Urothelium cell line (cell line): Measurements from ENCODE around the gene CCSAP.
"Not testable (repeated sequence)": the region's sequence is repeated elsewhere in the genome, so short reads cannot be mapped to it uniquely, and the experiment has no call there.

Experiments
- DNase-seq: peaks from one replicate; pipeline ENCODE4 v3.0.0; 2011; ENCODE audit warnings: low spot score, mixed read lengths
- FAIRE-seq: peaks from 2 replicates; lab custom pipeline; 2011; peaks lifted over from hg19 to GRCh38; lab: Jason Lieb, UNC

Gene CCSAP, protein sequence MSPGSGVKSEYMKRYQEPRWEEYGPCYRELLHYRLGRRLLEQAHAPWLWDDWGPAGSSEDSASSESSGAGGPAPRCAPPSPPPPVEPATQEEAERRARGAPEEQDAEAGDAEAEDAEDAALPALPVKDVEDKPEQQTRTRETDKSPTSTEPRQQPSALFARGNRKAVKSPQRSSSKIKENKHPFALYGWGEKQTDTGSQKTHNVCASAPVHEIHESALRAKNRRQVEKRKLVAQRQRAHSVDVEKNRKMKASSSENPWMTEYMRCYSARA

DNA sequence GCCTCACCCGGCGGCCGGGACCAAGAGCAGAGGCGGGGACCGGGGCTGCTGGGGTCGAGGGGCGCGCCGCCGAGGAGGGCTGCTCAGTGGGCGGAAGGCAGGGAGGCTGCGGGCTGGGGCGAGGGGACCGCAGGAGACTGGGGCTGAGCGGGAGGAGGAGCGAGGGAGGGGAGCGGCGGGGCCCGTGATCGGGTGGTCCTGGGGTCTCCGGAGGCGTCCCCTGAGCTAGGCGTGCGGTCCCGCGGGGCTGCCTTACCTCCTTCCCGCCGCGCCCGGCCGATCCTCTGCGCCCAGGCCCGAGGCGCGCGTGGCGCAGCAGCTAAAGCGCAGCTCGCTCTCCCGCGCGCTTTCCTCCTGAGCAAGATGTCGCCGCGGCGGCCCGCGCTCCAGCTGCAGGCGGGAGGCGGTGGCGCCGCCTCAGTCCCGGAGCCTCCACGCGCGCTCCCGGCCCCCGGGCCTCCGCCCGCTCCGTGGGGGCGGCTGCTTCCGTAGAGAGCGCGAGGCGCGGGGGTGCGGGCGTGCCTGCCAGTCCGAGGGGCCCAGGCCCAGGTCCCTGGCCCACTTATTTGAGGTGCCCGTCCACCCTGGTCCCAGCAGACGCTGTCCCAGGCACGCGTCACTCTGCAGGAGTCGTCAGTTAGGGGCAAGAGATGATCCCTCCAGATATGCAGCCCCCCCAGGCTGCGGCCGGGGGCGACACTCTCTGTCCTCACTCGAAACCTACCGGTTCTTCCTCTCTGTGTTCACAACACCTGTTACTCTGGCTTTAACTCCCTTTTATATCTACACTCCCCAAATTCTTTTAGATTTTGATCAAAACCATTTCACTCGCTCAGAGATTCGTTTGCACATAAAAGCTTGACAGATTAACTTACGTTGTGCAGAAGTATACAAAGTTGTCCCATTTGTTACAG, at the start of gene CCSAP:
Gene CCSAP, minus strand, starts transcription at position 392 of the 914 bp plus-strand sequence. CDS start 582 bp downstream, outside the sequence.
- DNase-seq = peak; percentile 66
- FAIRE-seq = no peak

DNA sequence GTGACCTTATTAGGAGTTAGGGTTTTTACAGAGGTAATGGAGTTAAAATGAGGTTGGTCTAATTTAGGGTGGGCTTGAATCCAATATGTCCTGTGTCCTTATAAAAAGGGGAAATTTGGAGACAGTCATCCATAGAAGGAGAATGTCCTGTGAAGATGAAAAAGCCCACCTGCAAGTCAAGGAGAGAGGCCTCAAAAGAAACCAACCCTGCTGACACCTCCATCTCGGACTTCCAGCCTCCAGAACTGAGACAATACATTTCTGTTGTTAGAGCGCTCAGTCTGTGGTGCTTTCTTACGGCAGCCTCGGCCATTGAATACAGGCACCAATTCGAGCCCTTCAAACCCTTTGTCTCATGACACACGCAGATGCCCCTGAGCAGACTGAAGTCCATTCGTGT, 47.3 kb upstream of the CCSAP start:
- DNase-seq (no peak), FAIRE-seq (no peak)

DNA sequence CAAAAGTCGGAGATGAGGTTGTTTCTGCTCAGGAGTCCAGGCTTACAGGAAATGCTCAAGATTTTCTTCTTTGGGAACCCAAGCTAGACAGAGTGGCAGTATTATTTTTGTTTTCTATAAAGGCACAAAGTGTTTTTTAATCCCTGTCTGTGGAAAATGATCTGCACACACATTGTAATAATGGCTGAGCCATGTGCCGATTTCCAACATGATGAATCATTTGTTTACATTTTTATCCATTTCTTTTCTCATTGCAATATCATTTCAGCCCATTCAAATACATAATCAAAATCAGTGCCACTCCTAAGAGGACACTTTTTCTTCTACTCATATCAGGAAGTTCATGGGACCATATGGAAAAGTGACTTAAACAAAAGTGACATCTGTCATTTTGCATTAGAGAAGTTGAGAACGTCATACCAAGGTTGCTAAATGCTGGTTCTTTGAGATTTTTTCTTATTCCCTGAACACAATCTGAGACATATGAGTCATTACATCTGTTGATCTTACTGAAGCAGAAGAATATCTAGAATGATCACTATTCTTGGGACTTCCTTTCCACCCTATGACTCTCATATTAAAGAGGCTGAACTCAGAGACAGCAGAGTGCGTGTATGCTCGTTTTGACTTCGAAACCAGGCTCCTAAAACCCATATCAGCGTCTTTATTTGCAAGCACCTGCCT, 46.2 kb upstream of the CCSAP start:
- DNase-seq (no peak), FAIRE-seq (no peak)

DNA sequence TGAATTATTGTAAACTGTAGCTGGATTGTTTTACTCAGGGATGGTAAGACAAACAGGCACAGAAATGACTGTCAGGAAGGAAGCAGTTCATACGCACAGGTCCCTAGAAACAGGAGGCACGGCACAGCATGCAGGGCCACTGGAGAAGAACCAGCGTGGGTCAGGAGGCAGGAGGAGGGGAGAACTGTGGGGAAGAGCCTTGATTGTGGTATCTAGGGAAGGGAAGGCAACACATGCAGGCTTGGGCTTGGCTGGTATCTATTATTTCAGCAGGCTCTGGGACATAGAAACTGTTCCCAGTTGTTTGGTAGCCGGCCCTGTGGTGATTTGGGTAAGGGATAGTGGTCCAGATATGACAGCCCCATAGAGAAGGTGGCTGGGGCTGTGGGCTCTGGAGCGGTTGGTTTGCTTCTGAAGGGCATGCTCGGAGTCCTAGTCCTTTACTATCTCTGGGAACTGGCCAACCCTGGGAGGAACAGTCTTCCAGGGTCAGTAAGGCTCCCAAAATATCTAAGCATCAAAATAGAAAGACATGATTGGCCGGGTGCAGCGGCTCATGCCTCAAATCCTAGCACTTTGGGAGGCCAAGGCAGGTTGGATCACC, 43.1 kb upstream of the CCSAP start:
- DNase-seq (no peak), FAIRE-seq (no peak)

DNA sequence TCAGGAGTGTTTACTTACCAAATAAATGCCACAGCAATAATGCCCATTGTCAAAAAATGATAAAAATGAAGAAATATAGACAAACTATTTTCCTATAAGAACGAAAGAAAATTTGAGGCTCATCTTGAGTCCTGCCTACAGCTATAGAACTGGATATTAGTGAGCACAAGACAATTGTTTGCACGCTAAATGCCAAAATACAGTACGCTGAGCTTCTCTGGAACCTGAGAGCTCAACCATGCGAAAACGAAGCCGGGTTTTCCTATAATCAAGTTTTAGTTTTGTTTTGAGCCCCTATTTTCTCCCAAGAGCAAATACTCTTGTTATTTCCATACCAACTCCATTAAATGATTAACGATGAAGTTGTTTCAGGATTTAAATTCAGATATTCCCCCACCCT, 42.0 kb upstream of the CCSAP start:
- DNase-seq = no peak
- FAIRE-seq = no peak

DNA sequence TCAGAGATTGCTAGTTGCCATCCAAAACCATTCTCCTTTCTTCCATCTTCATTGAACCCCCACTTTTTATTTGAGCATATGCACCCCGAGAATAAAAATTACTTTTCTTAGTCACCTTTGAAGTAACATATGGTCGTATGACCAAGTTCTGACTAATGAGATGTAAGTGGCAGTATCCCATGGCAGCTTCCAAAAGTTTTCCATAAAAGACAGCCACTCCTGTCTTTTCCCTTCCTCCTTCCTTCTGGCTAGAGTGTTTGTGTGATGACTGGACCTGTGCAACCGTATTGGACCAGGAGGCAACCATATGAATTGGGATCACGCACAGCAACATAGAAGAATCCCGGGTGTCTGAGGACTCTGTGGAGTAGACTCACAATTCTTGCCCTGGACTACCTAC, 41.1 kb upstream of the CCSAP start:
- DNase-seq (no peak), FAIRE-seq (no peak)

DNA sequence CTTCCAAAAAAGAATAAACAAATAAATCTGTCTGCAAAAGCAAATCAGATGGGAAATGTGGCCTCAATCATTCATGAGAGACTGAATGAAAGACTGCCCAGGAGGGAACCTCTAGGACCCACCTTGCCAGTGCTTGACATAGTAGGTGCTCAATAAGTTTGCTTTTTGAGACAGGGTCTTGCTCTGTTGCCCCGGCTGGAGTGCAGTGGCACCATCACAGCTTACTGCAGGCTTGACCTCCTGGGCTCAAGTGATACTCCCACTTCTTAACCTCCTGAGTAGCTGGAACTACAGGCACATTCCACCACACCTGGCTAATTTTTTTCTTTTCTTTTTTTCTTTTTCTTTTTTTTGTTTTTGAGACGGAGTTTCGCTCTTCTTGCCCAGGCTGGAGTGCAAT, 40.3 kb upstream of the CCSAP start:
- FAIRE-seq (no peak), DNase-seq (no peak)

DNA sequence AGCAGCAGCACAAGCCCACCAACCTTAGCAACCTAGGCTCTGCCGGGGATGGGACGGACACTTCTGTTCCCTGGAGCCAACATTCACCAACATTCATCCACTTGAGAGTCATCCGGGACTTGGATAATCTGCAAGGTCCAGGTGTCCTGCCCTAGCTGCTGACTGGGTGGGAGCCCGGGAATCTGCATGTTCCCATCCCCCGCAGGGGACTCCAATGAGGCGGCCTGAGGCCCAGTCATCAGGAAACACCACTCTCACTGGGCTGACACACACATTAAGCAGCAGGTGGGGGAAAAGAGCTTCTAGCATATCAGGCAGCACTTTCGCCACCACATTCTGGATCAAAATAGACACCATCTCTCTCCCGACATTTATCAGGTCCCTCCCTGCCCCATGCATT, 38.4 kb upstream of the CCSAP start:
- FAIRE-seq (no peak), DNase-seq (no peak)

DNA sequence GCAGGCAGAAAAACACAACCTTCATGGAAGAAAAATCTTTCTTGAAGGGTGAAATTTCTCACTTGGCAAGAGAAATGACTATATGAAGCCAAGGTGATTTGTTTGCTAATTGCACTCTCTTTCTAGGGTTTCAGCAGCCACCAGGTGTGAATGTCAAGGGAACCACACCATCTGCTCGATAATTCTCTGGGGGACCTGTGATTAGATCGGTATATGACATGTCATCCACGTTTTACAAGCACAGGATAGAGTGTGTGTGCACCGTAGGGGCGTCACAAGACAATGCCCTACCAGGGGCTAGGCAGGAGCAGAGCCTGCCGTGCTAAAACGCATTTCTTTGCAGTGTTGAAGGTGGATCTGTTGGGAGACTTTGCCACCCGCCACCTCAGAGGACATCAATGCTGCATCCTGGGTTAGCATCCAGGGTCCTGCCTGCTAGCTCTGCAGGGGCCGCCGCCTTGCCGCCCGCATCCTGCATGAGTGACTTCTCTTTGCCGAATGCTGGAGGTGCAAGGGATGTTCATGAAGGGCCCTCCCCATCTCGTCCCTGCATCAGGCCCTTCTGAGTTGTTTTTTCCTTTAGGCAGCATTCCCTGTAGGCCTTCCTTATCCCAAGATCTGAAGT, 37.8 kb upstream of the CCSAP start:
- FAIRE-seq (no peak), DNase-seq (no peak)

DNA sequence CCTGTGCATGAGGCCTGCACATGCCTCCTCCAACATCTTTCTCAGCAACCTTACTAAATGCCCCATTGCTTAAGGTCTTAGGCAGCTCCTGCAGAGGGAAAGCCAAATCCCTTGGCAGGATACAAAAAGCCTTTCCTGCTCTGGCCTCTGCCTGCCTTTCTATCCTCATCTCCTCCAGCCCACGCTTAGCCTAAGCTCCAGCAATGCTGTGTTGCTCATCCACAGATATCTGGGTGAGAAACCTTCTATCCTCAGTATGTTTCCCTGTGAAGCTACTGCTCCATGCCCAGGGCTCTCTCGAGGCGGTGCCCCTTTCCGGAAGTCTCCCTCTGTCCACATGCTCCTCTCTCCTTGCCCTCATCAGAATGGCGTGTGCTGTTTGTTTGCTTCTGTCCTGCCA, 37.0 kb upstream of the CCSAP start:
- DNase-seq (no peak), FAIRE-seq (no peak)

DNA sequence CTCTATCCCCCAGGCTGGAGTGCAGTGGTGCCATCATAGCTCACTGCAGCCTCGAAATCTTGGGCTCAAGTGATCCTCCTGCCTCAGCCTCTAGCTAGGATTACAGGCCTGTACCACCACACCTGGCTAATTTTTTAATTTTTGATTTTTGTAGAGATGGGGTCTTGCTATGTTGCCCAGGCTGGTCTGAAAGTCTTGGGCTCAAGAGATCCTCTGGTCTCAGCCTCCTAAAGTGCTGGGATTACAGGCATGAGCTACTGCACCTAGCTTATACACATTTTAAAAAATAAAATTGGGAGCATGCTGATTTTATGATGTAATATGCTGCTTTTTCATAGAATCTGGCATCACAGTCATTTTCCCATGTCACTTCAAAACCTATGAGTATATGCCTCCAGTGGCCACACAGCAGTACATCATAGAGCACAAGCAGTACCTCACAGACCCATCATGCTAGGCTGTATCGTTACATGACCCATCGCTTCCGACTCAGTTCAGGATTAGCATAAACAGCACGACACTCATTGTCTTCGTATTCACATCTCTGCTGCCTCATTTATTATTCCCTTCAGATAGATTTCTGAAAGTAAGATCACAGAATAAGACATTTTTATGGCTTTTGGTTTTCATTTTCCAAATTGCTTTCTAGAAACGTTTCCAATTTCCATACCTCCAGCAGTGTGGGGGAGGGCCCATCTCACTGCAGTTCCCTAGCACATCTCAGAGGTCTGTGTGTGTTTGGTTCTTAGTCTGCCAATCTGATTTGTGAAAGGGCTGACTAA, 35.9 kb upstream of the CCSAP start:
- DNase-seq (no peak), FAIRE-seq (peak; percentile 62)

DNA sequence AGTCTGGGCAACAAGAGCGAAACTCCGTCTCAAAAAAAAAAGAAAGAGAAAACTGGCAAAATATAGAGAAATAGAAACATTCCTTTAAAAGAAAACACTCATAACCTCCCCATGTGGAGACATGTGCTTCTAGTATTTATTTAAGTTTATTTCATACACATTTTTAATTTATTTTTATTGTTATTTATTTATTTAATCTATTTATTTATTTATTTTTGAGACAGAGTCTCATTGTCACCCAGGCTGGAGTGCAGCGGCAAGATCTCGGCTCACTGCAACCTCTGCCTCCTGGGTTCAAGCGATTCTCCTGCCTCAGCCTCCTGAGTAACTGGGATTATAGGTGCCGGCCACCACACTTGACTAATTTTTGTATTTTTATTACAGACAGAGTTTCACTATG, 35.2 kb upstream of the CCSAP start:
- not testable (repeated sequence) for FAIRE-seq, DNase-seq

DNA sequence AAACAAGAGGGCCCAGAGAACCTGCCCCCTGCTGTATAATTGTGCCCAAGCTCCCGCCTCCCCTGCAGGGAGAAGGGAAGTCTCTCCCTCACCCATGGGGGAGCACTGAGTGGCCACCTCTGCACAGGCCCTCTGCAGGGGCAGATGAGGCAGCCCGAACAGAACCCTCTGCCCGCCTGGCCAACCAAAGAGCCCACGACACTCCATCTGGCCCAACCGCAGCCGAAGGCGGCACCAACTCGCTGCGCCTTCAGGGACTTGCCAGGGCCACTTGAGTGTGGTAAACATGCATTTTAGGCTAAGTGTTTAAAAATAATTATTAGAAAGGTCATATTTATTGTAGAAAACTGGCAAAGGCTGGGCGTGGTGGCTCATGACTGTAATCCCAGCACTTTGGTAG, 34.6 kb upstream of the CCSAP start:
- FAIRE-seq (no peak), DNase-seq (no peak)

DNA sequence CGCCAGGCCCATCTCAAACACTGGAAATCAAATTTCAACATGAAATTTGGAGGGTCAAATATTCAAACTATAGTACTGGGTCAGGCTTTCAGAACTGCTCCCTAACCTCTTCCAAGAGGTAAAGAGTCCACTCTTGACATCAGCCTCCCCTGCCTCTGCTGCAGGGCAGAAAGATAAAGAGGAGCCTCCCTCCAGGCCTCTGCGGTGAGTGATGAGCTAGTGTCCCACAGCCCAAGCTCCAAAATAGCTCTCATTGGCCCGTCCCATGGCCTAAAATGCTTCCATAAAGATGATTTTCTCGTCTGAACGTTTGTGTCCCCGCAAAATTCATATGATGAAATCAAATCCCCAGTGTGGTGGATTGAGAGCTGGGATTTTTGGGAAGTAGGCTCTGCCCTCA, 33.7 kb upstream of the CCSAP start:
- FAIRE-seq (no peak), DNase-seq (no peak)

DNA sequence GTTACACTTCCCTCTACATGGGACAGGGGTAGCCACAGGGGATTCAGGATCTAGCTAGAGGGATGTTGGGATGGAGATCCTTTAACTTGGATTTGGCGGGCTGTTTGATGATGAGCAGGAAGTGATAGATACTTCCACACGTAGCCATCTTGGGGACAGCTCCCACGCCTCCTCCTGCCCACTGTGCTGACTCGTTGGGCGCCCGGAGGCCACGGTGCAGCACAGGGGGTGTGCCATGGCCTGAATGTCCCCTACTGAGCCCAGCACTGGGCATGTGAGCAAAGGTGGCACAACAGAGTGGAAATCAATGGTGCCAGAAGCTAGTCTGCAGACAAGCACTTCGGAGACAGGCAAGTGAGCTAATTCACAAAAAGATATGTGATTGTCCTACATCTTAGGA, 31.6 kb upstream of the CCSAP start:
- DNase-seq = no peak
- no peak for FAIRE-seq

DNA sequence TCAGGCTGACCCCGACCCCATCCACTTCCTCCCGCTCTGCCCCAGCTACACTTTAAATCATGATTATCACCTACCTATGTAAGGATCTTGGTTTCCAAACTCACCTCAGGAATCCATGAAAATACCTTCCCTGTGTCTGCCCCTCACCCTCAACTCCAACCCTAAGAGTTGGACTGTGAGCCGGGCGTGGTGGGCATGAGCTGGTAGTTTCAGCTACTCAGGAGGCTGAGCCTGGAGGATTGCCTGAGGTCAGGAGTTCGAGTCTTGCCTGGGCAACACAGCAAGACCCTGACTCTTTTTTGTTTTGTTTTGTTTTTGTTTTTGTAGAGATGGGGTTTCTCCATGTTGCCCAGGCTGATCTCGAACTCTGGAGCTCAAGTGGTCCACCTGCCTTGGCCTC, 30.5 kb upstream of the CCSAP start:
- no peak for DNase-seq
- no peak for FAIRE-seq

DNA sequence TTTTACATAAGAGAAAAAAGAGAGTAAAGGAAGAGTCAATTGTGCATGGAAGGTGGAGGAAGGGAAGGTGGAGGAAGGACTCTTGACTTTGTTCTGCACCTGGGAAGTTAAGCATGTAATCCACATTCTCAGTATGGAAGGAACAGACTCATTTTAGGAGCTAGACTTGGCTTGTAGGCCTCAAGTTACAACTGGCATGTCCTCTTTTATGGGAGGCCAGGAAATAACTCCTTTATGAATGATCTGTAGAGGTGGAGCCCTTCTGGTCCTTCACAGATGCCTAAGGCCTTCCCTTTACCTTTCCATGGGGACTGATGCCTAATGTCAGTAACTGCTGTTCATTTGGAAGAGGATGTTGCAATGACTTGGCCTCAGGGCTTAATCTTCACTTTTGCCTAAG, 29.4 kb upstream of the CCSAP start:
- FAIRE-seq (no peak), DNase-seq (no peak)

DNA sequence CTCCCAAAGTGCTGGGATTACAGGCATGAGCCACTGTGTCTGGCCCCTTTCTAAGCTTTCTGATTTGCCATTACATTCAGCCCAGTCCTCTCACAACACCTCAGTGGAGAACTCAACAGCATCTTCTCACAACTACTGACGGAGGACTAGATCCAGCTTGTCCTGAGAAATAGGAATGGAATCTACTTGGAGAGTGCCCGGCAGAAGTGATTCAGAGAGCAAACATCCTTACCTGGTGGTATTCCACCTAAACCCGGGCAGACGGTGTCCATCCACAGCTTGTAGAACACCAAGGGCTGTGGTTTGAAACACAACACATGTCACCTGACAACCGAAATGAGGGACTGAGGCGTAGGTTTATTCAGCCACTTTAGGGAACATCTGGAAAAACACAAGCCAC, 28.8 kb upstream of the CCSAP start:
- DNase-seq = peak; percentile 44
- no peak for FAIRE-seq

DNA sequence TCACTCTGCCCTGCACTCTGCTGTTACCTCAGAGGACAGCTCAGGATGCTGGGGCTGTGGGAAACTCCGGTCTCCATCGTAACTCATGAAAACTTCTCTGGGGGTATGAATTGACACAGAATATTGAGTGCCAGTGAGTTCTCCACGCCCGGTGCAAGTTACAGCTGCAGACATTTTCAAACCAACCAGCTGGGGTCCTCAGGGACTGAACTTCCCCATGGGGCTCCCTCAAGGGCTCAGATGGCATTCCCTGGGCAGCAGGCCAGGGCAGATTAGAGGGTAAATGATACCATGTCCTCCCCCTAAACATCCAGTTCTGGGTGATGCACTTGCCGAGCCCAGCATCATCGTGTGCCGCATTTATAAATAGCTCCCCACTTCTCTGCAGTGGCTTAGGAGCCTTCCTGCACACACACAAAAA, 27.8 kb upstream of the CCSAP start:
- DNase-seq = no peak
- FAIRE-seq = no peak

DNA sequence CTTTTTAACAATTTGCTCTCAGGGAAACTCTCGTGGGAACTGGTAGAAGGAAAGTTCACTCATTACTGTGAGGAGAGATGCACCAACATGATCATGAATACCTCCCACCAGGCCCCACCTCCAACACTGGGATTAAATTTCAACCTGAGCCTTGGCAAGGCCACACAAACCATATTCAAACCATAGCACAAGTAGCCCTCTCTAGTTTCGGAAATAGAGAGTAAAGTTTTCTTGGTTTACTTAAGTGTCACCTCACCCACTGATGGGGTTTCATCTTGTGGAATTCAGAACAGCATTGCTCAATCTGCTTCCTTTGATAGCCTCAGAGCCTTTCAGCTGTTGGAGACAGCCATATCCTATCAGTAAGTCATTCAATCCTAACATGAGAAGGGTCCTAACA, 25.5 kb upstream of the CCSAP start:
- DNase-seq = no peak
- FAIRE-seq = no peak
